OCI-LY3 (cell line): ENCODE results near the gene DDA1.

Source experiments
- EZH2phosphoT487 ChIP-seq: fragments of 200-600 bp; shearing (Covaris generic); IDR thresholded peaks from 2 replicates; pipeline ENCODE4 v1.6.1; 2018; ENCODE audit warnings: antibody characterized with exemption, mixed run types, low read depth
- TF ChIP-seq, protein P1 (sequence below): fragments of 200-600, 300-600 bp; sonication (generic); IDR thresholded peaks from 2 replicates; pipeline ENCODE4 v1.5.1; 2014; ENCODE audit warnings: antibody characterized with exemption, low read length, low read depth

DNA sequence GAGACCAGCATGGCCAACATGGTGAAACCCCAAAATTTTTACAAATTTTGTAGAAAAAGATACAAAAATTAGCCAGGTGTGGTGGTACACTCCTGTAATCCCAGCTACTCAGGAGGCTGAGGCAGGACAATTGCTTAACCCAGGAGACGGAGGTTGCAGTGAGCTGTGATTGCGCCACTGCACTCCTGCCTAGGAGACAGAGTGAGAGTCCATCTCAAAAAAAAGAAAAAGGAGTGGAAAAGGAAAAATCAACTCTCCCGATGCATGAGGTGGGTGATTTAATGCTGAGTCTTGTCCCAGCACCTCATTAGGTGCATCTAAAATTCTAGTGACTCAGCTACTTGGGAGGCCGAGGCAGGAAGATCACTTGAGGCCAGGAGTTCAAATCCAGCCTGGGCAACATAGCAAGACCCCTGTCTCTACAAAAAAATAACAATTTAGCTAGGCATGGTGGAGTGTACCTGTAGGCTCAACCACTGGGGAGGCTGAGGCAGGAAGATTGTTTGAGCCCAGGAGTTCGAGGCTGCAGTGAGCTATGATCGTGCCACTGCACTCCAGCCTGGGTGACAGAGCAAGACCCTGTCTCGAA lies 47.8 kb downstream of the DDA1 start:
- TF ChIP-seq, protein P1, sequence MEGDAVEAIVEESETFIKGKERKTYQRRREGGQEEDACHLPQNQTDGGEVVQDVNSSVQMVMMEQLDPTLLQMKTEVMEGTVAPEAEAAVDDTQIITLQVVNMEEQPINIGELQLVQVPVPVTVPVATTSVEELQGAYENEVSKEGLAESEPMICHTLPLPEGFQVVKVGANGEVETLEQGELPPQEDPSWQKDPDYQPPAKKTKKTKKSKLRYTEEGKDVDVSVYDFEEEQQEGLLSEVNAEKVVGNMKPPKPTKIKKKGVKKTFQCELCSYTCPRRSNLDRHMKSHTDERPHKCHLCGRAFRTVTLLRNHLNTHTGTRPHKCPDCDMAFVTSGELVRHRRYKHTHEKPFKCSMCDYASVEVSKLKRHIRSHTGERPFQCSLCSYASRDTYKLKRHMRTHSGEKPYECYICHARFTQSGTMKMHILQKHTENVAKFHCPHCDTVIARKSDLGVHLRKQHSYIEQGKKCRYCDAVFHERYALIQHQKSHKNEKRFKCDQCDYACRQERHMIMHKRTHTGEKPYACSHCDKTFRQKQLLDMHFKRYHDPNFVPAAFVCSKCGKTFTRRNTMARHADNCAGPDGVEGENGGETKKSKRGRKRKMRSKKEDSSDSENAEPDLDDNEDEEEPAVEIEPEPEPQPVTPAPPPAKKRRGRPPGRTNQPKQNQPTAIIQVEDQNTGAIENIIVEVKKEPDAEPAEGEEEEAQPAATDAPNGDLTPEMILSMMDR = no peak
- no peak for TF ChIP-seq EZH2phosphoT487
